Measurements from ENCODE around the gene STPG4. TPM values are rescaled to one million over a fixed set of nuclear protein-coding genes. Genes with fewer than 3 reads are reported as not detected.
A peak's percentile ranks its signal among the peaks of the same experiment; 100 is the strongest.

STPG4 gene
- total and polyA plus RNA-seq, 2 of the 8 experiments (the other 6 are each of a cell fraction or from before 2014, with no cell fraction given): 0.28 TPM; not detected in 1

DNA sequence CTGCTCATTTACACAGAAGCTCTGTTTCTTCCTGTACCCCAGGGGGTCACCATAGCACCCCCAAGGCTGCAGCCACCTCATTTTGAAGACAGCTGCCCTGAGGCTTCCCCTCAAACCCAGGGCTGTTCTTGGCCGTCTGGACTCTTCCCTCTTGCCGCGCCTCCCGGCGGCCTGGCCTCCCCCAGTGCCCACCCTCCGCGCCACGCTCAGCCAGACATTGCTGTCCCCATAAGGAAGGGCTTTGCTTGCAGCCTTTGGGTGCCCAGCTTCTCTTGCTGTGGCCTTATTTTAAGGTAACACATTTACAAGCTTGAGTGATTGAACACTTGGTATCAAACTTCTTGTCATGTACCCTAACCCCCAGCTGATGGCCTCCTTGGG lies 79.0 kb downstream of the STPG4 start:
- FAIRE-seq: no peak
- ChIA-PET POLR2A (ENCODE audit: partially characterized antibody) (interaction anchor here (1.3 kb wide), 1 partner anchor 14 kb away, joined by 3 read pairs; no protein-coding TSS in a partner anchor), CTCF (ENCODE audit: partially characterized antibody) (interaction anchor here (0.9 to 2.4 kb wide), 5 partner anchors 28 to 70 kb away, joined by 3 to 9 read pairs (median 3); no protein-coding TSS in a partner anchor)
- Histone ChIP-seq H3K4ac (replicated peaks; ENCODE audit: insufficient read length, low read depth, low read length) (no peak overlapping the region), H2BK15ac (ENCODE audit: low read length) (peak overlapping the region; percentile 40; the same call in 1 of the 2 replicates), H3K36me3 (ENCODE audit: control insufficient read depth in 2 of 4, insufficient read depth in 4 of 4, low read length in 3 of 4) (no peaks in the 10 kb centered on the region), H3K23ac (ENCODE audit: insufficient read length) (no peak overlapping the region), H4K8ac (ENCODE audit: extremely low read depth, insufficient read depth, low read length) (no peak overlapping the region), H2BK12ac (ENCODE audit: low read depth, low read length) (0 out of 2 replicates have a peak overlapping the region, but pooled peaks have one; percentile 32), H3K56ac (replicated peaks; ENCODE audit: insufficient read length, low read depth, low read length) (no peak overlapping the region), H3K4me2 (ENCODE audit: insufficient read depth in 1 of 2, low read depth in 2 of 2, low read length in 2 of 2) (no peak overlapping the region), H3K27ac (ENCODE audit: low read depth, low read length) (no peak overlapping the region), H4K5ac (ENCODE audit: insufficient read length, low read depth, low read length) (no peak overlapping the region), H3K27me3 (replicated peaks in 1 of 4; ENCODE audit: control insufficient read depth in 3 of 4, extremely low read depth in 1 of 4, insufficient read depth in 3 of 4, low read length in 3 of 4) (no peaks in the 10 kb centered on the region), H3K4me3 (ENCODE audit: extremely low read depth in 1 of 4, insufficient read depth in 2 of 4, low read depth in 3 of 4, low read length in 4 of 4) (no peak overlapping the region), H4K20me1 (replicated peaks in 1 of 2; ENCODE audit: control insufficient read depth in 1 of 2, insufficient read depth in 2 of 2, low read length in 2 of 2) (no peaks in the 10 kb centered on the region), H2AK5ac (ENCODE audit: low read depth, low read length) (no peak overlapping the region; the same call in 1 of the 2 replicates), H3K9ac (replicated peaks in 1 of 4; ENCODE audit: extremely low read depth in 1 of 4, low read depth in 3 of 4, low read length in 3 of 4) (no peak overlapping the region), H4K91ac (replicated peaks; ENCODE audit: insufficient read length, low read length) (no peak overlapping the region), H3K79me2 (ENCODE audit: control insufficient read depth in 1 of 2, insufficient read depth in 2 of 2, low read length in 2 of 2) (no peaks in the 10 kb centered on the region), H3K23me2 (ENCODE audit: low read depth, low read length) (no peaks in the 10 kb centered on the region), H2BK120ac (replicated peaks; ENCODE audit: low read depth, low read length) (no peak overlapping the region), H2AFZ (ENCODE audit: low read length) (no peak overlapping the region), H2BK20ac (ENCODE audit: low read length) (no peak overlapping the region; the same call in 1 of the 2 replicates), H3K14ac (ENCODE audit: insufficient read length) (no peak overlapping the region), H3K4me1 (replicated peaks in 1 of 4; ENCODE audit: control insufficient read depth in 3 of 4, insufficient read depth in 4 of 4, low read length in 3 of 4) (peaks cover 0 to 34% (median 19%) of the 10 kb centered on the region in 4 experiments; a peak in 6 of 7 replicates), H3K18ac (ENCODE audit: extremely low read depth, low read length) (peak overlapping the region; percentile 42; the same call in 1 of the 2 replicates), H3K79me1 (ENCODE audit: low read depth, low read length) (no peaks in the 10 kb centered on the region), H2BK5ac (ENCODE audit: low read depth, low read length) (peak overlapping the region; percentile 66; the same call in 1 of the 2 replicates), H3K9me3 (ENCODE audit: insufficient read depth in 2 of 2, low read depth in 1 of 2, low read length in 1 of 2) (no peaks in the 10 kb centered on the region)
- 93% methylated on average over 8 of the region's 8 CpGs; no CpG with 5 or more reads in 1 of the 2 experiments for WGBS, 2 experiments (ENCODE audit: extremely low coverage in 1 of 2, insufficient coverage in 1 of 2, insufficient read length in 1 of 2, insufficient replicate concordance in 2 of 2, low coverage in 1 of 2, low lambda C conversion rate in 2 of 2, missing lambda C conversion rate in 1 of 2)
- no peak for DNase-seq (ENCODE audit: low read depth in 1 of 2, low spot score in 2 of 2)
- TF ChIP-seq RBBP5 (IDR thresholded peaks at IDR 0.05; ENCODE audit: borderline replicate concordance, low read depth, low read length) (no peak), HDAC6 (IDR thresholded peaks at IDR 0.05; ENCODE audit: low read depth, low read length) (no peak), CHD2 (IDR thresholded peaks at IDR 0.05; ENCODE audit: low read length) (no peak)

Data from H1 (cell line).